Fibroblast of upper back skin (primary cell): ENCODE data around the gene AGAP1.
"Not testable (repeated sequence)": the region's sequence is repeated elsewhere in the genome, so short reads cannot be mapped to it uniquely, and the experiment has no call there.

Experiments used
- DNase-seq: peaks from one replicate; pipeline ENCODE4 v3.0.0-alpha.2; 2013

AGAP1 gene

DNA sequence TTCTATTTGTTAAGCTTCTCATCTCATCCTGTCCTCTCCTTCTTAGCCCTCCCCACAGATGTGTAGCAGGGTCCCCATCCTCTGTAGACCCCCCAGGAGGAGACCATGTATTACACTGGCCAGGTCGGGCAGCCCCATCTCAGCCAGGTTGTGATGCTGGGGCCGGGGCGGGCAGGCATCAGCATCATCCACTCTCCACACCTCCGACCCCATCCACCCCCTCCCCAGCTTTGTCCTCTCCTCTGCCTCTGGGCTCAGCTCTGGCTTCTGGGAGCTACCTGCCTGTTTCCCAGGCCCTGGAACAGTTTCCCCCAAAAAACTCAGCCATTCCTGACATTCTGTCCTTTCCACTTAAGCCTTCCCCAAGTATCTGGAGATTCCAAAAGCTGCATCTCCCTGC, 625.2 kb downstream of the AGAP1 start:
- no peak for DNase-seq

DNA sequence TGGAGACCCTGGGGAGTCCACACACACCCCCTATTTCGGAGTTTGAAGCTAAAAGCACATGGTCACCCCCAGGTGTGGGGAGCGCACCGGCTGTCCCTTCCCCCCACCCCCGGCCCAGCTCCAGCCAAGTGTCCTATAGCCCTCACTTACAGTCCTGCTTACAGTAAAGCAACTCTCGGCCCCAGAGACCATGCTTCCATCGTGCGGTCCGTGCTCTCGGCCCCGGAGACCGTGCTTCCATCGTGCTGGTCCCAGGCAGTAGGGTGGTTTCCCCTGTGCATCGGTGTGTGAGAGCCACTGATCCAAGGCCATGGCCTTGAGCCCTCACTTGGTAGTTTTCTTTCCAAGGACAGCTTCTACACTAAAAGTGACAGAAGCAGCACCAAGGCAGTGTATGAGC, 625.6 kb downstream of the AGAP1 start:
- DNase-seq: no peak

DNA sequence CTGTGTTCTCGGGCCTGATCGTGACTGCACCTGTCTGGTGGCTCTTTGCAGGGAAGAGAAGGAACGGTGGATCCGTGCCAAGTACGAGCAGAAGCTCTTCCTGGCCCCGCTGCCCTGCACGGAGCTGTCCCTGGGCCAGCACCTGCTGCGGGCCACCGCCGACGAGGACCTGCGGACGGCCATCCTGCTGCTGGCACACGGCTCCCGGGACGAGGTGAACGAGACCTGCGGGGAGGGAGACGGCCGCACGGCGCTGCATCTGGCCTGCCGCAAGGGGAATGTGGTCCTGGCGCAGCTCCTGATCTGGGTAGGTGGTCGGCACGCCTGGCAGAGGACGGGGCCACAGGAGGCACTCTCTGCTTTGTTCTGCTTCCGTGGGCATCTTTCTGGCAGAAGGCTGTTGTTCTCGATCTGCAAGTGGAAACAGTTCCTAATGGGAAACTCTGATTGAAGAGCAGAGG, 626.3 kb downstream of the AGAP1 start:
- no peak for DNase-seq

DNA sequence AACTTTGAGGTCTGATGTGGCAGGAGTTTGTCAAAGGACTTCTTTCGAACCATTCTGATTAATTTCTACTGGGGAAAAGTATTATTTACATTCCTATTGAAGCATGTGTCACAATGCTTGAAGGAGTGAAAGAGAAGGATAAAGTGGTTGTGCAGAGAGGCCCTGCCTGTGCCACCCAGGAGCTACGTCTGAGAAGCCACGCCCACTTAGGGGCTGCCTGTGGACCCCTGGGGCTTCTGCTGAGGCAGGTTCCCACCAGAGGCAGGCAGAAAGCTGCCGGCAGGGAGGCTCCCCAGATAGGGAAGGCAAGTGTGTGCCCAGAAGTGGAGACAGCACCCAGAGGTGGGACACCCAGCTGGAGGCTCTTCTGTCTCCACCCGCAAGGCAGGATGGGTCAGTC, 627.0 kb downstream of the AGAP1 start:
- DNase-seq: no peak

DNA sequence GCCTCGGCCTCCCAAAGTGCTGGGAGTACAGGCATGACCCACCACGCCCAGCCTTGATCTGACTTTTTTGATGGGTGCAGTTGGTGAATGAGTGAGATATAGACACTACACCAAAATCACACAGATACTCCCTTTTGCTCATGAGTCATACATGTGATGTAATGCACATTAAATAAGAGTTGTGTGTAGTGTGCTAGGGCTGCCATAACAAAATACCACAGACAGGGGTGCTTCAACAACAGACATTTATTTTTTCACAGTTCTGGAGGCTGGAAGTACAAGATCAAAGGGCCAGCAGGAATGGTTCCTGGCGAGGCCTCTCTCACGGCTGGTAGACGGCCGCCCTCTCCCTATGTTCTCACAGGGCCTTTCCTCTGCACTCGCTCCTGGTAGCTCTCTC, 627.7 kb downstream of the AGAP1 start:
- DNase-seq: peak; percentile 25

DNA sequence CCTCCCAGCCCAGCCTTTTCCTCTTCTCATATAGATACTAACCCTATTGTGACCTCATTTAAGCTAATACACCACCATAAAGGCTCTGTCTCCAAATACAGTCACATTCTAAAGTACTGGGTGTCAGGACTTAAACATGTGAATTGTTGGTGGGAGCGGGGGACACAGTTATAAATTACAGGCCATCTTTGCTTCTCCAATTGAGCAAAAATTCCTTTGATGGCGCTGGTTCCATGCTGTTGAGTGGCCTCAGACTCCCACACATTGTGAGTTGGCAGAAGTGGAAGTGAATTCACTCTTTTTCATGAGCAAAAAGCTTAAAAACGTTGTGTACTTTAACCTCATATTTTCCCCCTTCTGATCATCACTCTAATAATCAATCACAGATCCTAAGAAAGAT, 628.4 kb downstream of the AGAP1 start:
- no peak for DNase-seq

DNA sequence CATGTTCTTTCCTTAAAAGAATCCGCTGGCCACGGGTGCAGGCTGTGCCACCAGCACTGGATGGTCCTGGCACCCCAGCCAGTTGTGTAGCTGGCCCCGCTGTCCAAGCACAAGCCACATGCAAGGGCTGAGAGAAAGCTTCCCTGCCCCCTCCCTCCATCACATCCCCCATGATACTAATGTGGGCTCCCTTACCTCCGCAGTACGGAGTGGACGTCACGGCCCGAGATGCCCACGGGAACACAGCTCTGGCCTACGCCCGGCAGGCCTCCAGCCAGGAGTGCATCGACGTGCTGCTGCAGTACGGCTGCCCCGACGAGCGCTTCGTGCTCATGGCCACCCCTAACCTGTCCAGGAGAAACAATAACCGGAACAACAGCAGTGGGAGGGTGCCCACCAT, 629.9 kb downstream of the AGAP1 start:
- DNase-seq: no peak

DNA sequence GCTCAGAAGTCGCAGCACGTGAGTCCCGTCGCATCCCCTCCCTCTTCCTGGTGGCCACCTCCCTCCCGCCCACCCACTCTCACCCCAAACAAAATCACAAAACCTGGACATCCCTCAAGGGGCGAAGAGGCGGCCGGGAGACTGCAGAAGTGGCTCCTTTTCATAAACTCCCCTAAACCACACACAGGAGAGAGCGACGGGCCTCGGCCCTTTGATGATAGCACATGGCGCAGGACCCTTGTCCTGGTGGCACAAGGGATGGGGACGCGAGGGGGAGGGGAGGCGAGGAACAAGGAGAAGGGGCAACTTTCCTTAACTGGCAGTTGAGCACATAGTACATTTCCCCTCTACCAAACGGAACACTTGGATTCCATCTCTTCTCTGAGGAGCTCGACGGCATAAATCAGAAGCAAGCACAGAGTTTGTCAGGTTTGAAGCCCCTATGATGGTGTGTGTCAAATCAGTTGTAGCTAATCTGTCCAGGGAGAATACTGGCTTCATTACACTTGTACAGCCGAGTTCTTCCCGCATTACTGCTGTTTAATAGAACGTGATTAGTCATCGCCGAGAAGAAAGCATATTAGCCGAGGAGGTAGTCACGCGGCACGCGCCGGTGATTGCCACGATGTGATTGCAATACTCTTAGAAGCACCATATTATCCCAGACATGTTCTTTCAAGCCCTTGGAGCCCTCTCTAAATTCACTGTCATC, 630.5 kb downstream of the AGAP1 start:
- DNase-seq: no peak

DNA sequence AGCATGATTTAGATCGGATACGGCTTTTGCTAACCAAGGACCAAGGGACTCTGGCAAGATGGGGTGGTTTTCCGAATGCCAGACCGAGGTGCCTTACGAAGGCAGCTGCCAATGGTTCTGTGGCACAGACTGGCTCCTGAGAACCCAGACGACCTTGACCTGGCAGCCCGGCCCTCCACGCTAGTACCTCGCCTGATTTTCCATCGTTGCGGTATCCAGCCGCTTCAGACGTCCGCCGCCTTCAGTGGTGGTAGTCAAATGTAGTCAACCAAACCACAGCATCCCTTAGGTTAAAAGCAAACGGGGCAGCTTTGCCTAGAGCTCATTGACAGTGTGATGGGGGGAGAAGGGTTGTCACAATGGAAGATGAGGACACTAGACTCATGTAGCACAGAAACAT, 631.7 kb downstream of the AGAP1 start:
- DNase-seq: no peak

DNA sequence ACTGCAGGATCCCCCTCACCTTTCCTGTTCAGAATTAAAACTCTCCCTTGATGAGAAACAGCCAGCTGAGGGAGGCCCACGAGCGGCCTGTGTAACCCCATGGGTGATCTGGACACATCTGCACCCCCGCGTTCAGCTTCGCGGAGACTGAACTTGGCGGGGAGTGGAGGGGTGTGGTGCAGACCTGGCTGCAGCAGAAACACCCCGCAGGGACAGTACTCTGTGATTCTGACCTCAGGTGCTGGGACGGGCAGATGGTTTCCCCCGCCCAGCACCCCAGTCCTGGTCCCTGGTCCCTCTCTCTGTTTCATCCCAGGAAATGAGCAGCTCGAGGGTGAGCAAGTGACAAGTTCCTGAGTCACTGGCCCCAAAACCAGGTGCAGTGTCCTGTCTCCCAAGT, 633.2 kb downstream of the AGAP1 start:
- no peak for DNase-seq

DNA sequence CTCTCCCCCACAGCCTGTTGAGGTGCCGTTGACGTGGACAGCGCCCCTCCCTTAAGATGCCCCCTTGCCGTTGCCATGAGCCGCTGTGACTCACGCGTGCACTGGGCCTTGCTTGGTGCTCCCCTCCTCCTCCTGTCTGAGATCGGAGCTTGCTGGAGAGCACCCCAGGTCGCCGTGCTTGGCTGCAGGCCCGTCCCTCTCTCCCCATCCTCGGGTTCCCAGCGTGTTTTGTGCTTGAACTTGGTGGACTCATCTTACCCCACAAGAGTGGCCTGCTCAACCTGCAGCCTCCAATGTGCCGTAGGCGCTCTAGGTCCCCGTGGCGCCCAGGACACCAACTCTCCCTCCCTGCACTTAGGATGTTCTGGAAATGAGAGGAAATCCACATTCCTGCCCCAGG, 634.5 kb downstream of the AGAP1 start:
- no peak for DNase-seq

DNA sequence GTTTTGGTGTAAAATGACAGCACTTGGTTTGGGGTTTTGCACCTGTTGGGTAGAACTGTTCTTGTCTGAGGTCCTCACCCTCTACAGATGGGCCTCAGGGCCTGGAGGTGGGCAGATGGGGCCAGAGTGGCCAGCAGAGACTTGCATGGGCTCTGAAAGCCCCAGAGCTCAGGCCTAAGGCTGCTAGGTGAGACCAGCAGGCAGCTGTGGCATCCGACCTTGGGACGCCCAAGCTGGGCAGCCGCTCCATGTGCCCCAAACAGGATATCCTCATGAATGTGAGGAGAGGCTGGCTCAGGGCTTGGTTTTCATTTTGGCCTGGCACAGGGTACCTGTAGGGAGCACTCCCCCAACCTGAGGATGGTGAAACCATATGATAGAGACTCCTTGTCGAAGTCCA, 636.1 kb downstream of the AGAP1 start:
- DNase-seq: no peak

DNA sequence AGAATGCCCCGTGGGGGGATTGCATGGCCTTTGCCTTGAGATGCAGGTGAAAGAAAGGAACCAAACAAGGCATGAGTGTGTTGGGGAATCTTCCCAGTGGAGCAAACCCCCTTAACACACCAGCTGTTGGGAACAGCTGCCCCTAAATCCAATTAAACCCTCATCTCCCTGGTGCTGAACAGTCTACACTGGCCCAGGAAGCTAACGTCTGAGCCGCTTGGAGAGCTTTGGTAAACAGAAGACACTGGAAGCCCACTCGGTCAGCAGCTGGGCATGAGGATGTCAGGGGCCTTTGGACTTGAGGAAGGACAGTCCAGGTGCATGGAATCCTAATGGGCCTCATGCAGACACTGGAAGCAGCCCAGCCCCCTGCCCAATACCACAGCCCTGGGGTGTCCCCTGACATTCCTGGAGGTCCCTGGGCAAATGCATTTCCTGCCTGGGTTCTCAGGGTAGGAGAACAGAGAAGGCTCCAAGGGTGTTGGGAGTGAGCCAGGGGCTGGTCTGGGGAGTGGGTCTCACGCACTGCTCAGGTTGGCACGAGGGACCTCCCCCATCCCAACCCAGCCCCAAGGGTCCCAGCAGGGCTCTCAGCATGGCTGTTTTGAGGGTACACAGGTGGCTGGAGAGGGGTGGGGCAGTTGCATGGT, 636.6 kb downstream of the AGAP1 start:
- DNase-seq: no peak

DNA sequence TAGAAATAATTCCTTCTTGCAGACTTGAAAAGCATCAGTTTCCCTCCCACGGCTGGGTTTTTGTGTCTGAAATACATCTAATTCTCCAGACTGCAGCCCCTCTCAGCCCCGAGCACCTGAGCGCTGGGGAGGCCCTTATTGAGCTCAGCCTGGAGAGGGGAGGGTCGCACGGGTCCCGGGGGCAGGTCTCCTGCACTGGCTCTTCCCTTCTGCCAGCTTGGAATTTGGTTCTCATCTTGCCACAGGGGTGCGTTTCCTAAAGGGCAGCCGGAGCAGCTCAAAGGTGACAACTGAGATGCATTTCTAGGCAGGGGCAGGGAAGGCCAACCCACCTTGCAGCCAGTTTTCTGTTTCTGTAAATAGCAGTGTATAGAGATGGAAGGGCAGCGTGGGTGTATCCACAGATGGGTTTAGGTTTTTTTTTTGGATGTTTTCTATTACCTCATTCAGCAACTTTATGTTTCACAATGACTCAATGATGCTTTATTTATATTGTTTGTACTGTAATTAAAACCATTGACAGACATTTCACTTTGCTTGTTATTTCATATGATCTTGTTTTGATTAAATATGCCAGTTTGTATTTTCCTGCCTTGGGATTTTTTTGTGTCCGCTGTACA, 637.3 kb downstream of the AGAP1 start:
- DNase-seq: no peak

DNA sequence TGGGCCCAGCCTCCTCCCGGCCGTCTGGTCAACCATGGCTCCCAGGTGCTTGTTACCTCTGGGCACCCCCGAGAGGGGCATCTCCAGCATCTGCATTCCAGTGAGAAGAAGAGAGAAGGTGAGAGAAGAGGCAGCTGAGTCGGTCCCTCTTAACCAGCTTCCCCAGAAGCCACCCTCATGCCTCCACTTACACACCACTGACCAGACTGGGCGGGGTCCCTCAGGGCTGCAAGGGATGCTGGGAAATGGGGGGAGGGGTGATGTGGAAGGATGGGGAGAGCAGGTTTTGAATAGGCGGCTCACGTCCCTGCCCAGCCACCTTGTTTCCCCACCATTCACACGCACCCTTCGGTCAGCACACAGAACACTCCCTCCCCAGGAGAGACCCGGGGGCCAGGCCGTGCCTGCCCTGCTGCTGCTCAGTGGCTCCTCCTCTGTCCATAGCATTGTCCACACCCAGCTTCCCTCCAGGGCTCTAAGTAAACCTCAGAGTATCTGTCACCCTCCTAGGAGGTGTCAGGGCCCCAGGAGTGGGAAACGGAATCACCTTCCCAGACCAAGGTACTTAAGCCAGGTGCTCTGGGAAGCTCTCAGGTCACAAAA, 639.7 kb downstream of the AGAP1 start:
- no peak for DNase-seq

DNA sequence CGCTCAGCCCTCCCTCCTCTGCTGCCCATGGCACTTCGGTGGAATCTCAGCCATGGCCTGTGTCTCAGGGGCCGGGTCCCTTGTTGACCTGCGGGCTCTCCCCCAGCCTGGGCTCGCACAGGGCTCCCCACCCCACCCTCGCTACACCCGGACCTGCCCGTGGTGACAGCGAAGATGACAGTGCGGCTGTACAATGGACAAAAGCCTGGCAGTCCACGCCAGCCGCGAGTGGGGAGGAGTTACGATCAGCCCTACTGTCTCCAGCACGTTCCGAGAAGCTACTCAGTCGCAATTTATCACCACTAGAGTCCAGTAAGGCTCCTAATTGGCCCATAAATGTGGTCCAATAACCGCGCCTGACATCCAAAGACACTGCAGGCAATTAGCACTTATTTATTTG, 642.7 kb downstream of the AGAP1 start:
- no peak for DNase-seq

DNA sequence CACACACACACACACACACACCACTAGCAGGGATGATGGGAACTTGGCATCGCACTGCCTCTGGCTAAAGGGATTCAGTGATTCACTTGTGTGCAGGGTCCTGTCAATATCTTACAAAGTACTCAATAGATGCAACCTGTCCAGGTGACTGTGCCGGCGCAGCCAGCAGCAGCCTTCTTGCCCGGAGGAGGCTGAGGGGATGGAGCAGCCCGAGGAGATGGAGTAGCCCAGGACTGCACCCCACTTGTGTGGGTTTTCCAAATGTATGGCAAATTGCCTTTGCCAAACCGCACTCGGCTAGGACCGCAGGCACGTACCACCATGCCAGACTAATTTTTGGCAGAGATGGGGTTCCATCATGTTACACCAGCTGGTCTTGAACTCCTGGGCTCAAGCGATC, 643.2 kb downstream of the AGAP1 start:
- DNase-seq: no peak

DNA sequence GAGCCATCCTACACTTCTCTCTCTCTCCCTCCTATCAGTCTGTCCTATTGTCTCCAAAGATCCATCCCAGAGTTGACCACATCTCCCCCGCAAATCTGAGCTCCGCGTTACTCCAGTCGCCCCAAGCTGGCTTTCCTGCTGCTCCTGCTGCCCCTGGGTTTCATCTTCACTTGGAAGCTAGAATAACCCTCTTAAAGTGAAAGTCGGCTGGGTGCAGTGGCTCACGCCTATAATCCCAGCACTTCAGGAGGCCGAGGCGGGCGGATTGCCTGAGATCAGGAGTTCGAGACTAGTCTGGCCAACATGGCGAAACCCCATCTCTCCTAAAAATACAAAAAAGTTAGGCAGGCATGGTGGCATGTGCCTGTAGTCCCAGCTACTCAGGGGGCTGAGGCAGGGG, 647.8 kb downstream of the AGAP1 start:
- not testable (repeated sequence) for DNase-seq

DNA sequence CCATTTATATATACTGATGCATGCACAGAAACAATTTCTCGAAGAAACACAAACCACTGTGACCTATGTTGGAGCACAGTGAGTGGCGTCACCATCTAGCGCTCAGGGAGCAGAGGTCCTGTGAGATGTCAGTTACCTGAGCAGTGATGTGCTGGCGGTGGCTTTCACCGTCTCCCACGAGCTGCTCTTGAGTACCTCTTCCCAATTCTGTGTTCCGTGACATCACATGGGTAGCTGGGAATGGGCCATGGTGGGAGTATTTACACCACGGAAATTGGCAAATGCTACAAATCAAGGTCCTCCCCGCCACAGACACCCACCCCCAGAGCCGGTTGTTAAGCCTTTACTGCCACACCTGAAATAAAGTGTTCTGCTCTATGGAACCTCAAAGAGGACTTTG, 650.0 kb downstream of the AGAP1 start:
- DNase-seq: no peak

DNA sequence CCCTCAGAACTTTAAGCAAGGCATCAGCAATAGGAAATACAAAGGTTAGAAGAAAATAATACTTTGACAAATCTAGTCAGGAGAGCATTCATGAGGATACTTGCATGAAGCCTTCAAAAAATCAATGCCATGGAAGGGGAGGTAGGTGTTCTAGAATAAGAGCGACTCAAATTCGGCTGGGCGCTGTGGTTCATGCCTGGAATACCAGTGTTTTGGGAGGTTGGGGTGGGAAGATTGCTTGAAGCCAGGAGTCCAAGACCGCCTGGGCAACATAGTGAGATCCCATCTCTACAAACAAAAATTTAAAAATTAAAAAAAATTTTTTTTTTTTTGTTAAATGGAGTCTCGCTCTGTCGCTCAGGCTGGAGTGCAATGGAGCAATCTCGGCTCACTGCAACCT, 652.6 kb downstream of the AGAP1 start:
- no peak for DNase-seq

DNA sequence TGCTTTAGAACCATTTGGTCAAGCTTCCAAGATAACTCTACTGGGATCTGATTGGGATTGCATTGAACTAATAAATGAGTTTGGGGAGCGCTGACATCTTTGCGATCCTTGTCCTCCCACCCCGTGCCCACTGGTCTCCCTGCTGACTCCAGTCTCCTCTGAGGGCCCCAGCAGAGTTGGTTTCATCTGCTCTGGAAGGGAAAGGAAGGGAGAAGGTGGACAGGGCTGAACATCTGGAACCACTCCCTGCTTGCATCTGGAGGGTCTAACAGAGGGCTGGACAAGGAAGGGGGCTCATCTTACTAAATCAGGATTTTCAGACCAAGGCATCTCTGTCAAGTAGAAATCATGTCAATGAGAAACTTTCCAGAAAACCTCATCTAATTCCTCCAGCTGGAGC, 661.6 kb downstream of the AGAP1 start:
- DNase-seq: no peak

DNA sequence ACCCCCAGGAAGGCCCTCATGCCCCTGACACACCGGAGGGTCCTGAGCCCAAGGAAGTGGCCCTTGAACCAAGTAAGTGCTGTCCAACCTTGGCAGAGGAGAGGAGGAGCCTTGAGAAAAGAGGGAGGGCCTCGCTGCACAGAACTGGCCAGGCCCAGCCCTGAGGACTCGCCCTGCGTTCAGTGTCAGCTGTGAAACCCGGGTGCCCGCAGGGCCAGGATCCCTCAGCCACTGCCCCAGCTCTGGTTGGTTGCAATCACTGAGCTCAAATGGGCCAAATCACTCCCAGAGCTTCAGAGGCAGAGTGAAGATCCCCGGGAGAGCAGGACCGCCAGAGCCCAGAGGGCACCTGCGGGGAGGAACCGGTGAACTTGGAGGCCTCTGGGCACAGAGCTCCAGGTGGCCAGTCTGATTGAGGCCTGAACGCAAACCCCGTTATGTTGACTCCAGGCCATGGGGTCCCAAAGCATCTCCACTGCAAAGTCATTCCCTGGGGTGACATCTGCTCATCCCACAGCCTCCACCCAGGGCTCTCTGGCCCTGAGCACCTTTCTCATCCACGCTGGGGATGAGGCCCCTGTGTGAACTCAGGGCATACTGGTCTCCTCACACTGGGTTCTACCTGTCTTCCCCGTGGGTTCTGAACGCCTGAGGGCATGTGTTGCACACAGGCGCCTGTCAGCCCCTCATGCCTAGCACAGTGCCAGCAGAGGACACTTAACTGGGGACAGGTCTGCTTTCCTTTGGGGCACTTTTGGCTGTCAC, 662.4 kb downstream of the AGAP1 start:
- no peak for DNase-seq

DNA sequence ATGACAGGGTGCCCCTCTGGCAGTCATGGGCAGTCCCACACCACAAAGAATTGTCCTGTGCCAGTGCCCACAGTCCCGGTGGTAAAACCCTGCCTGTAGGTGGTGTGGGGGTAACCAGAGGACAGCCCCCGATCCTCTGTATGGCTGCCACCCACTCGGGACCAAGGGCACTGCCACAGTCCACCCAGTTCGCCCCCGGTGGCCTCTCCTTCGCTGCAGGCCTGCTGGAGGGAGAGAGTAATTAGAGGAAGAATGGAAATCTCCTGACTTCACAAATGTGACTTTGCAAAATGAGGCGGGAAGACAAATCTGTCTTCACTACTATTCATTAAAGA, 663.0 kb downstream of the AGAP1 start:
- DNase-seq: no peak
